GM23338 (cell line): ENCODE results near the gene KDM4C. TPM values are rescaled to one million over a fixed set of nuclear protein-coding genes. Genes with fewer than 3 reads are reported as not detected.

Experiments used
- CREB1 ChIP-seq: fragments of 250-450 bp; sonication (Bioruptor Pico); IDR thresholded peaks from 2 replicates; pipeline ENCODE4 v1.5.0; 2020; ENCODE audit warnings: low read depth, mild to moderate bottlenecking, moderate library complexity
- EZH2 ChIP-seq: fragments of 200-600 bp; sonication (generic); IDR thresholded peaks from one replicate; pipeline ENCODE4 v1.8.0; 2017; ENCODE audit warnings: antibody characterized with exemption, mild to moderate bottlenecking, low read depth; ENCODE audit not compliant: unreplicated experiment
- EZH2phosphoT487 ChIP-seq: fragments of 200-600 bp; sonication (generic); IDR thresholded peaks from one replicate; pipeline ENCODE4 v1.8.1; 2018; ENCODE audit warnings: antibody characterized with exemption; ENCODE audit not compliant: unreplicated experiment
- NANOG ChIP-seq: IDR thresholded peaks from 2 replicates; pipeline ENCODE4 v1.6.1; 2016; ENCODE audit warnings: antibody characterized with exemption, borderline replicate concordance
- POLR2AphosphoS5 ChIP-seq: IDR thresholded peaks from 2 replicates; pipeline ENCODE4 v1.6.1; 2016; ENCODE audit warnings: antibody characterized with exemption, low read depth
- STAT1 ChIP-seq: IDR thresholded peaks from one replicate; pipeline ENCODE4 v1.6.1; 2016; ENCODE audit warnings: antibody characterized with exemption; ENCODE audit not compliant: unreplicated experiment
- ZNF114 ChIP-seq: fragments of 250-450 bp; sonication (Bioruptor Pico); IDR thresholded peaks from 2 replicates; pipeline ENCODE4 v1.5.0; 2020; ENCODE audit warnings: mild to moderate bottlenecking, moderate library complexity
- ZNF331 ChIP-seq: fragments of 250-450 bp; sonication (Bioruptor Pico); IDR thresholded peaks from 2 replicates; pipeline ENCODE4 v1.5.0; 2020; ENCODE audit warnings: low read depth, mild to moderate bottlenecking, moderate library complexity
- polyA plus RNA-seq: library from polyadenylated mRNA; unstranded; fragments of >200 nt; fragmentation: Nextera tagmentation; extraction: Ambion mirVana; gene quantifications from 2 replicates; pipeline ENCODE4 v1.2.1, GENCODE V29; 2016
- total RNA-seq: library from RNA; depleted of rRNA; stranded (reverse); fragments of >200 nt; shearing (Covaris generic); gene quantifications from 2 replicates; pipeline ENCODE4 v1.2.3, GENCODE V29; 2014
- TF ChIP-seq, protein P1 (sequence below): fragments of 250-450 bp; sonication (Bioruptor Pico); IDR thresholded peaks from 2 replicates; pipeline ENCODE4 v1.5.0; 2020; ENCODE audit warnings: mild to moderate bottlenecking, moderate library complexity
- TF ChIP-seq, protein P2 (sequence below), 2 experiments: fragments of 200-600 bp in 1 of 2; sonication (generic) in 1 of 2; conservative IDR thresholded peaks; 2 replicates each; pipeline versions ENCODE4 v1.5.1 to v1.6.1; 2016 to 2017; ENCODE audit warnings: antibody characterized with exemption in 2 of 2, low read depth in 2 of 2, mild to moderate bottlenecking in 2 of 2, moderate library complexity in 1 of 2
- TF ChIP-seq, protein P3 (sequence below): IDR thresholded peaks from 2 replicates; pipeline ENCODE4 v1.6.1; 2016; ENCODE audit warnings: antibody characterized with exemption

KDM4C gene
- total and polyA plus RNA-seq, 2 experiments from 2014 or later, result 12.0 to 43.8 TPM

DNA sequence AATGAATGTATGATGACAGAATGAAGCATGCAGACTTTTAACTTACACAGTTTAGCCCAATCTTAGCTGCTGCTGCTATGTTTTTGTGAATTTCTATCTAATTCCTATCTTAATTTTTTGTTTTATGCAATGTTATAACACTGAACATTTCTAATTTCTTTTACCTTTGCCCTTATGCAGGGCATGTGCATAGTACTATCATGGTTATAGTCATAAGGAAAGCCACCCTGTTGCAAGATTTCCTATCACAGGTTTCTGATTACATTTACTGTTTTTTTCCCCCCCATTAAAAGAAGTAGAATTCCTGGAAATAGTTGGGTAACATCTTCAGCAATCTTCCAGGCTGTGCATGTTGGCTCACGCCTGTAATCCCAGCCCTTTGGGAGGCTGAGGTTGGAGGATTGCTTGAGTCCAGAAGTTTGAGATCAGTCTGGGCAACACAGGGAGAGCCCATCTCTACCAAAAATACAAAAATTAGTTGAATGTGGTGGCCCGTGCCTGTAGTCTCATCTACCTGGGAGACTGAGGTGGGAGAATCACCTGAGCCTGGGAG, 164.4 kb downstream of the KDM4C start (continued):
- TF ChIP-seq, protein P1, sequence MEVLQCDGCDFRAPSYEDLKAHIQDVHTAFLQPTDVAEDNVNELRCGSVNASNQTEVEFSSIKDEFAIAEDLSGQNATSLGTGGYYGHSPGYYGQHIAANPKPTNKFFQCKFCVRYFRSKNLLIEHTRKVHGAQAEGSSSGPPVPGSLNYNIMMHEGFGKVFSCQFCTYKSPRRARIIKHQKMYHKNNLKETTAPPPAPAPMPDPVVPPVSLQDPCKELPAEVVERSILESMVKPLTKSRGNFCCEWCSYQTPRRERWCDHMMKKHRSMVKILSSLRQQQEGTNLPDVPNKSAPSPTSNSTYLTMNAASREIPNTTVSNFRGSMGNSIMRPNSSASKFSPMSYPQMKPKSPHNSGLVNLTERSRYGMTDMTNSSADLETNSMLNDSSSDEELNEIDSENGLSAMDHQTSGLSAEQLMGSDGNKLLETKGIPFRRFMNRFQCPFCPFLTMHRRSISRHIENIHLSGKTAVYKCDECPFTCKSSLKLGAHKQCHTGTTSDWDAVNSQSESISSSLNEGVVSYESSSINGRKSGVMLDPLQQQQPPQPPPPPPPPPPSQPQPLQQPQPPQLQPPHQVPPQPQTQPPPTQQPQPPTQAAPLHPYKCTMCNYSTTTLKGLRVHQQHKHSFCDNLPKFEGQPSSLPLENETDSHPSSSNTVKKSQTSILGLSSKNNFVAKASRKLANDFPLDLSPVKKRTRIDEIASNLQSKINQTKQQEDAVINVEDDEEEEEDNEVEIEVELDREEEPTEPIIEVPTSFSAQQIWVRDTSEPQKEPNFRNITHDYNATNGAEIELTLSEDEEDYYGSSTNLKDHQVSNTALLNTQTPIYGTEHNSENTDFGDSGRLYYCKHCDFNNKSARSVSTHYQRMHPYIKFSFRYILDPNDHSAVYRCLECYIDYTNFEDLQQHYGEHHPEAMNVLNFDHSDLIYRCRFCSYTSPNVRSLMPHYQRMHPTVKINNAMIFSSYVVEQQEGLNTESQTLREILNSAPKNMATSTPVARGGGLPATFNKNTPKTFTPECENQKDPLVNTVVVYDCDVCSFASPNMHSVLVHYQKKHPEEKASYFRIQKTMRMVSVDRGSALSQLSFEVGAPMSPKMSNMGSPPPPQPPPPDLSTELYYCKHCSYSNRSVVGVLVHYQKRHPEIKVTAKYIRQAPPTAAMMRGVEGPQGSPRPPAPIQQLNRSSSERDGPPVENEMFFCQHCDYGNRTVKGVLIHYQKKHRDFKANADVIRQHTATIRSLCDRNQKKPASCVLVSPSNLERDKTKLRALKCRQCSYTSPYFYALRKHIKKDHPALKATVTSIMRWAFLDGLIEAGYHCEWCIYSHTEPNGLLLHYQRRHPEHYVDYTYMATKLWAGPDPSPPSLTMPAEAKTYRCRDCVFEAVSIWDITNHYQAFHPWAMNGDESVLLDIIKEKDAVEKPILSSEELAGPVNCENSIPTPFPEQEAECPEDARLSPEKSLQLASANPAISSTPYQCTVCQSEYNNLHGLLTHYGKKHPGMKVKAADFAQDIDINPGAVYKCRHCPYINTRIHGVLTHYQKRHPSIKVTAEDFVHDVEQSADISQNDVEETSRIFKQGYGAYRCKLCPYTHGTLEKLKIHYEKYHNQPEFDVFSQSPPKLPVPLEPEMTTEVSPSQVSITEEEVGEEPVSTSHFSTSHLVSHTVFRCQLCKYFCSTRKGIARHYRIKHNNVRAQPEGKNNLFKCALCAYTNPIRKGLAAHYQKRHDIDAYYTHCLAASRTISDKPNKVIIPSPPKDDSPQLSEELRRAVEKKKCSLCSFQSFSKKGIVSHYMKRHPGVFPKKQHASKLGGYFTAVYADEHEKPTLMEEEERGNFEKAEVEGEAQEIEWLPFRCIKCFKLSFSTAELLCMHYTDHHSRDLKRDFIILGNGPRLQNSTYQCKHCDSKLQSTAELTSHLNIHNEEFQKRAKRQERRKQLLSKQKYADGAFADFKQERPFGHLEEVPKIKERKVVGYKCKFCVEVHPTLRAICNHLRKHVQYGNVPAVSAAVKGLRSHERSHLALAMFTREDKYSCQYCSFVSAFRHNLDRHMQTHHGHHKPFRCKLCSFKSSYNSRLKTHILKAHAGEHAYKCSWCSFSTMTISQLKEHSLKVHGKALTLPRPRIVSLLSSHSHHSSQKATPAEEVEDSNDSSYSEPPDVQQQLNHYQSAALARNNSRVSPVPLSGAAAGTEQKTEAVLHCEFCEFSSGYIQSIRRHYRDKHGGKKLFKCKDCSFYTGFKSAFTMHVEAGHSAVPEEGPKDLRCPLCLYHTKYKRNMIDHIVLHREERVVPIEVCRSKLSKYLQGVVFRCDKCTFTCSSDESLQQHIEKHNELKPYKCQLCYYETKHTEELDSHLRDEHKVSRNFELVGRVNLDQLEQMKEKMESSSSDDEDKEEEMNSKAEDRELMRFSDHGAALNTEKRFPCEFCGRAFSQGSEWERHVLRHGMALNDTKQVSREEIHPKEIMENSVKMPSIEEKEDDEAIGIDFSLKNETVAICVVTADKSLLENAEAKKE (CRISPR knock-in tag), result no peak
- TF ChIP-seq POLR2AphosphoS5 (no peak), EZH2 (no peak), CREB1 (CRISPR knock-in tag) (no peak), NANOG (no peak), STAT1 (no peak), ZNF331 (CRISPR knock-in tag) (no peak), ZNF114 (CRISPR knock-in tag) (no peak), EZH2phosphoT487 (no peak)
- TF ChIP-seq, protein P2, sequence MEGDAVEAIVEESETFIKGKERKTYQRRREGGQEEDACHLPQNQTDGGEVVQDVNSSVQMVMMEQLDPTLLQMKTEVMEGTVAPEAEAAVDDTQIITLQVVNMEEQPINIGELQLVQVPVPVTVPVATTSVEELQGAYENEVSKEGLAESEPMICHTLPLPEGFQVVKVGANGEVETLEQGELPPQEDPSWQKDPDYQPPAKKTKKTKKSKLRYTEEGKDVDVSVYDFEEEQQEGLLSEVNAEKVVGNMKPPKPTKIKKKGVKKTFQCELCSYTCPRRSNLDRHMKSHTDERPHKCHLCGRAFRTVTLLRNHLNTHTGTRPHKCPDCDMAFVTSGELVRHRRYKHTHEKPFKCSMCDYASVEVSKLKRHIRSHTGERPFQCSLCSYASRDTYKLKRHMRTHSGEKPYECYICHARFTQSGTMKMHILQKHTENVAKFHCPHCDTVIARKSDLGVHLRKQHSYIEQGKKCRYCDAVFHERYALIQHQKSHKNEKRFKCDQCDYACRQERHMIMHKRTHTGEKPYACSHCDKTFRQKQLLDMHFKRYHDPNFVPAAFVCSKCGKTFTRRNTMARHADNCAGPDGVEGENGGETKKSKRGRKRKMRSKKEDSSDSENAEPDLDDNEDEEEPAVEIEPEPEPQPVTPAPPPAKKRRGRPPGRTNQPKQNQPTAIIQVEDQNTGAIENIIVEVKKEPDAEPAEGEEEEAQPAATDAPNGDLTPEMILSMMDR (conservative IDR thresholded peaks at IDR 0.05; ENCODE audit: low read depth in 2 of 2), result no peak
- TF ChIP-seq, protein P3, sequence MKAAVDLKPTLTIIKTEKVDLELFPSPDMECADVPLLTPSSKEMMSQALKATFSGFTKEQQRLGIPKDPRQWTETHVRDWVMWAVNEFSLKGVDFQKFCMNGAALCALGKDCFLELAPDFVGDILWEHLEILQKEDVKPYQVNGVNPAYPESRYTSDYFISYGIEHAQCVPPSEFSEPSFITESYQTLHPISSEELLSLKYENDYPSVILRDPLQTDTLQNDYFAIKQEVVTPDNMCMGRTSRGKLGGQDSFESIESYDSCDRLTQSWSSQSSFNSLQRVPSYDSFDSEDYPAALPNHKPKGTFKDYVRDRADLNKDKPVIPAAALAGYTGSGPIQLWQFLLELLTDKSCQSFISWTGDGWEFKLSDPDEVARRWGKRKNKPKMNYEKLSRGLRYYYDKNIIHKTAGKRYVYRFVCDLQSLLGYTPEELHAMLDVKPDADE, result no peak
